GM18519 (cell line): ENCODE data around the gene HSPA4L.
A peak's percentile ranks its signal among the peaks of the same experiment; 100 is the strongest.

ENCODE experiments used
- ATAC-seq: cut with Tn5 transposase; IDR thresholded peaks from one replicate; pipeline ENCODE4 v1.9.1; 2021; ENCODE audit warnings: mild to moderate bottlenecking, moderate library complexity; ENCODE audit not compliant: unreplicated experiment, low FRiP score

HSPA4L gene

GRCh38 chr4:127782275-127783025, at the start of gene HSPA4L:
Gene HSPA4L, plus strand, starts transcription at chr4:127782322. Its CDS starts 229 bp downstream, at chr4:127782551.
- peak; percentile 23 for ATAC-seq

DNA sequence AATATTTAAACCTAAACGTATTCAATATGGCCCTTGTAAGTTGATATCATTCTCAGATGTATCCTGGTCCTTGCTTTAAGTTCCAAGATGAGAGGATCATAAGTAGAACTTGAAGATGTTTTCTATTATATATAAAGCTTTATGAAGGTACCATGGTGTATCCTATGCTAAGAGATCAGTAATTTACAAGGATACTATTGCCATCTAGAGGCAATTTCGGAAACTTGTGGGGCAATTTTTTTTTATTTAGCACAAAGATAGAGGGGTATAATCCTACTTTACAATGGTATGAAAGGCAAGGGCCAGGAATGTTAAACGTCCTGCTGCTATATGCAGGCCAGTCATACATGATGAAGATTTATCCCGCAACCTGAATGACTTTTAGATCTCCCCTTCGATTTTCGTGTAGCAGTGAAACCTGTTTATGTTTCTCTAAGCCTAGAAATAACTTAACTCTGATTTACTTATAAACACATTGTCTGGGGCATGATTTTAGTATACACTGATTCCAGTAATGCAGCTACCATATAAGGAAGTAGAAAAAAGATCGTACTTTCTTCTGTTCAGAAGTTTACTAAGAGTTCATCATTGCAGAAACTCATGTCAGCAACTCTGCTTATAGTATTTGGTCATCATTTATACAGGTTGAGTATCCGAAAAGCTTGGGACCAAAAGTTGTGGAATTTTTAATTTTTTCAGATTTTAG, 49.3 kb upstream of the HSPA4L start:
- peak; percentile 71 for ATAC-seq

- ATAC-seq, result no peak
Observed at GRCh38 chr4:127734976-127735375, 47.1 kb upstream of the HSPA4L start.

DNA sequence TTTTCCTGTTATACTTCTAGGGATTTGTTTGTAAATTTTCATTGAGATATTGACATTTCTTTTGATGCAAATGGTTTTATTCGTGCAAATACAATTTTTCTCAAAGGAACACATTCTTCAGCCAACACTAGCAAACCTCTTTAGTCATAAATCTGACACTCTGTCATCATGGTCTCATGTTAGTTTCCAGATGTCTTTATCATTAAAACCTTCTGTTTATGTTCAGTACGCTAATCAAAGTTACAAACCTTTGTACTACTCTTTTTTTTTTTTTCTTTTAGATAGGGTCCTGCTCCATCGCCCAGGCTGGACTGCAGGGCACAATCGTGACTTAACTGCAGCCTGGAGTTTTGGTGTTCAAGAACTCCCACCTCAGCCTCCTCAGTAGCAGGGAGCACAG, 44.8 kb upstream of the HSPA4L start:
- no peak for ATAC-seq

- ATAC-seq, result no peak
Observed at GRCh38 chr4:127741247-127741646, 40.9 kb upstream of the HSPA4L start.

- no peak for ATAC-seq
Observed at GRCh38 chr4:127747883-127748282, 34.2 kb upstream of the HSPA4L start.

GRCh38 chr4:127748957-127749356, 33.2 kb upstream of the HSPA4L start:
- no peak for ATAC-seq

GRCh38 chr4:127756906-127757305, 25.2 kb upstream of the HSPA4L start:
- no peak for ATAC-seq

DNA sequence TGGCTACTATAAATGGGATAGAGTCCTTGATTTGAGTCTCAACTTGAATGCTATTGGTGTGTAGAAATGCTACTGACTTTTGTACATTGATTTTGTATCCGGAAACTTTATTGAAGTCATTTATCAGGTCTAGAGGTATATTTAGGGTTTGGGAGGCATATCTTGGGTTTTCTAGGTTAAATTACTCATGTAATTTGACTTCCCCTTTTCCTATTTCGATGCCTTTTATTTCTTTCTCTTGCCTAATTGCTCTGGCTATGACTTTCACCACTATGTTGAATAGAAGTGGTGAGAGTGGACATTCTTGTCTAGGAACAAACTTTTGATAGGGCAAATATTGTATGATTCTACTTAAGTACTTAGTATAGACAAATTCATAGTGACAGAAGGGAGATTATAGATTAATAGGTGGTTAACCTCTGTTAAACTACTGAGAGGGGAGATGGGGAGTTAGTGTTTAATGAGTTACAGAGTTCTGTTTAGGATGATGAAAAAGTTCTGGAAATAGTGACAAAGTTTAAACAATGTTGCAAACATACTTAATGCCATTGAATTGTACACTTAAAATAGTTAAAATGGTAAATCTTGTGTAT, 22.8 kb upstream of the HSPA4L start:
- ATAC-seq, result no peak

DNA sequence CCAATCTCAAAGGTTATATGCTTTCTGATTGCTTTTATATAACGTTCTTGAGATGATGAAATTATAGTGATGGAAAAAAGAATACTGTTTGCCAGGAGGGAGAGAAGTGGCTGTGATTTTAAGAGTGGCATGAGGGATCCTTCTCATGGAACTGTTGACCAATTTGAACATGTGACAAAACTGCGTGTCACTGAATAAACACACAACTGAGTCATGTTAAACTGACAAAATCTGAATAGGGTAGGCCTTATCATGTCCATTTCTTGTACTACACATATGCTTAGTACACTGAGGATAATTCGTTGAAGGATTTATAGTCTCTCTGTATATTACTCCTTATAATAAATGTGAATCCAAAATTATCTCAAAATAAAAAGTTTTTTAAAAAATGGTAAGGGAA, 22.2 kb upstream of the HSPA4L start:
- no peak for ATAC-seq

DNA sequence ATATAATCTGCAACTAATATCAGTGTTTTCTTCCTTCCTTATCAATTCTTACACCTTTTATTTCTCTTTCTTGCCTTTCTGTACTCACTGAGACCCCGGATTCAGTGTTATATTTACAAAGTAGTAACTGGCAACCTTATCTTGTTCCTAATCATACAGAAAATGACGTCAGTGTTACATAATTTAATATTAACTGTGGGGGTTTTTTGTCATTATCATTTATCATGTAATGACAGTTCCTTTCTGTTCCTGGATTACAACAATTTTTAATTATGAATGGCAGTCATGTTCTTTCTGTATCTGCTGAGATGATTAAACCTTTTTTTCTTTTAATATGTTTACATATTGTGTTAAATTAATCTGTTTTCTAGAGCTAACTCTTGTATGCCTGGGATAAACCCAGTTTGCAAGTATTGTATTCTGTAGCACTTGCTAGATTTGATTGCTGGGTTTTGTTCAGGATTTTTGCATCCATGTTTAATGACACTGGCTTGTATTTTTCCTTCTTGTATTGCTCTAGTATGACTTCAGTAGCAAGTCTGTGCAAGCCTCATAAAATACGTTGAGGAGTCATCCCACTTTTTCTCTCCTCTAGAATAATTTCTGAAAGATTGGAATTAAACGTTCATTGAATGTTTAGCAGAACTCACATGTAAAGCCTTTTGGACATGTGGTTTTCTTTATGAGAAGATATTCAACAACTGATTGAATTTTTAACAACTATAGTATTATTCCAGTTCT, 10.4 kb upstream of the HSPA4L start:
- ATAC-seq, result no peak

DNA sequence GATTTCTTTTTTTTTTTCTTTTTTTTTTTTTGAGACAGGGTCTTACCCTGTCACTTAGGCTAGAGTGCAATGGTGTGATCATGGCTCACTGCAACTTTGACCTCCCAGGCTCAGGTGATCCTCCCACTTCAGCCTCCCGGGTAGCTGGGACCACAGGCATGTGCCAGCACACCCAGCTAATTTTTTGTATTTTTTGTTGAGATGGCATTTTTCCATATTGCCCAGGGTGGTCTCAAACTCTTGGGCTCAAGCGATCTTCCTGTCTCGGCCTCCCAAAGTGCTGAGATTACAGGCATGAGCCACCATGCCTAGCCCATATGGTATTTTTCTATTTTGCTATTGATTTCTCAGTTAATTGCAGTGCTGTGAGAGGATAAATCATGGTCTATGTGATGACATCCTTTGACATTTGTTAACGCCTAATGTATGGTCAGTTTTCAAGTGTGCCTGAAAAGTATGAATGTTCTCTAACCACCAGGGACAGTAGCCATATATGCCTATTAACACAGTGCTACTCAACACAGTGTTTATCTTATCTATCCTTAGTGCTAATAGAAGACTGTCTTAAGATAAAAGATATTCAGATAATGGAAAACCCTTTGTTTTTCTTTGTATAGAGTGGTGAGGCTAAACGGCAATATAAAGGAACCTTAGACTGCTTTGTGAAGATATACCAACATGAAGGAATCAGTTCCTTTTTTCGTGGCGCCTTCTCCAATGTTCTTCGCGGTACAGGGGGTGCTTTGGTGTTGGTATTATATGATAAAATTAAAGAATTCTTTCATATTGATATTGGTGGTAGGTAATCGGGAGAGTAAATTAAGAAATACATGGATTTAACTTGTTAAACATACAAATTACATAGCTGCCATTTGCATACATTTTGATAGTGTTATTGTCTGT, 9.1 kb upstream of the HSPA4L start:
- ATAC-seq, result no peak

DNA sequence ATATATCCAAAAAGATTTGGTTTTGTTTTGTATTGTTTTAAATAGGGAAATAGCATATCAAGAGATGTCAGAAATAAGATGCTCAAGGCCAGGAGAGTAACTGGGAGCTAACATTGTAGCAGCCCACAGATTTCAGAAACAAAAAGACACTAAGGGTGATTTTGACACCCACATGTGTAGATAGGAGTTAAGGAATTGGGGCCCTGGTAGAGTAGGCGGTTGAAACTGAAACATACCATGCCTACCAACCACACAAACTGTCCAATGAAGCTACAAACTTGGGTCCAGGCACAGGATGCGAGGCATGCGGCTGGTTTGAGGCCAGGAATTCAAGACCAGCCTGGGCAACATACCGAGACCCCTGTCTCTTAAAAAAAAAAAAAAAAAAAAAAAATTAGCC, 6.3 kb upstream of the HSPA4L start:
- ATAC-seq, result no peak

GRCh38 chr4:127776620-127777019, 5.5 kb upstream of the HSPA4L start:
- no peak for ATAC-seq

DNA sequence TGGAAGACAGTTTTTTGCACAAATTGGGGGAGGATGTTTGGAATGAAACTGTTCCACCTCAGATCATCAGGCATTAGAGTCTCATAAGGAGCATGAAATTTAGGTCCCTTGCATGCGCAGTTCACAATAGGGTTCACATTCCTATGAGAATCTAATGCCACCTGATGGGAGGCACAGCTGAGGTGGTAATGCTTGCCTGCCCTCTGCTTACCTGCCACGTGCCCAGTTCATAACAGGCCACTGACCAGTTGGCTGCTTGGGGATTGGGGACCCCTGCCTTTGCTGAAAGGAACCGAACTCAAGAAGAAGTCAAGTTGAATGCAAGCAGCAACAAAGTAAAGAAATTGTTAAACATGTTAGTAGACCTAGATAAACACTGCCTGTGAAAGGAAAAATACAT, 4.6 kb upstream of the HSPA4L start:
- ATAC-seq, result no peak

GRCh38 chr4:127778102-127778501, 4.0 kb upstream of the HSPA4L start:
- ATAC-seq, result no peak

DNA sequence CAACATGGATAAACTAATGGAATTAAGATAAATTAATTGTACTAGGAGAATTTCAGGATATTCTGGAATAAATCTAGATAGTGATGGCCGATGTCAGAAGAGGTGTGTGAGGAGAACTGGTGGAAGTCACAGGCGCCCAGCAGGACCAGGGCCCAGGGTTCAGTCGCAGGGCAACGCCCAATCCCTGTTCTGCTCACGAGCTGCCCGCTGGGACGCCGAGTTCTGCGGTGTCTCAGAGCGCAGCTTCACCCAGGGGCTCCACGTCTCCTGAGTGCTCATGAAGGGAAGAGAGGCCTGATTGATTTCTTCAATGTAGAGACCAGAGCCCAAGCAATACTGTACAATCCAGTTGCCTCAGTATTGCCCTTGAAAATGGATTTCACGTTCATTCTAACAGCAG, 1.5 kb upstream of the HSPA4L start:
- no peak for ATAC-seq

DNA sequence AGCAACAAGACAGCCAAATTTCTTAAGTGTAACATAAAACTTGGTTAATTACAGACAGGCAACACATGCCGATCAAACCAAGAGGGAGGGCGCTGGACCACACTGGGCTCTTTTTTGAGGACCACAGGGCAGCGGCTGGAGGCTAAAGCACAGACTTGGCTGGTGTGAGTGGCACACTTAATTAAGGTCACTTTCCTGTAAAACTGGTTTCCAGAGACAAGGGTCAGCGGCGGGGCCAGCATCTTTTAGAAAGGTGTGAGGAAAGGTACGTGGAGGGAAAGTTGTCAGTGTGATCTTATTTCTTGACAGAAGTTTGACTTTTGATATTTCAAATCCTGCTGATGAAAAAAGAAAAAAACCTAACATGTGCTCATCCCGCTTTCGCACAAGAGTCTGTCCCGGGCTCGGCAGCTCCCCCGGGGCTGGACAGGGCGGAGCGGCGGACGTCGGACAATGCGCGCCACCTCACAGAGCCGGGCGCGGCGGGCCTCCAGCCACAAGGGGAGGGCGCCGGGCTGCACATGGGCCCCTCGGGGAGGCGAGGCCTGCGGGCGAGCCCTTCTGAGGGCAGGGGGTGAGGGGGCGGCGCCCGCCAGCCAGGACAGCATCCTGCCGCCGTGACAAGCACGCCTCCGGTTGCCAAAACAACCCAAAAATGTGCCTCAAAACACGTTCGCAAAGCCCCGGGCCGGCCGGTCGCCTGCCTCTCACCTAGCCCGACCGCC, 660 bp upstream of the HSPA4L start:
- peak; percentile 22 for ATAC-seq

DNA sequence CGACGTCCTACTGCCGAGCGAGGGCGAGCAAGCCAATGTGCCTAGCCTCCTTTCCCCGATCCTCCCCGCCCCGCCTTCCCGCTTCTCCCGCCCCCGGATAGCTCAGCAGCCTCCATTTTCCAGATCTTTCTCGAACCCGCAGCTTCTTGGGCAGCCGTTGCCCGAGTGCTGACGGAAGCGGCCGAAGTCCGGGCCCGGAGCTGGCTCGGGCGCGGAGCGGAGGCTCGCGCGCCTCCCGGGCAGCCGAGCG, 172 bp upstream of the HSPA4L start:
- peak; percentile 68 for ATAC-seq
